ENCODE results near the gene IRX6. TPM values are rescaled to one million over a fixed set of nuclear protein-coding genes. Genes with fewer than 3 reads are reported as not detected.
A peak's percentile ranks its signal among the peaks of the same experiment; 100 is the strongest.

The IRX6 gene
- total RNA-seq, 2 donors from 2014 or later, result 0.34 to 0.44 TPM

- no peak for ATAC-seq
- DNase-seq, result no peak
- intact Hi-C loops (cut with DNase I), result no loop called here
Measured at GRCh38 chr16:55350984-55351383, 27.0 kb downstream of the IRX6 start.

GRCh38 chr16:55351936-55352335 lies 27.9 kb downstream of the IRX6 start:
- ATAC-seq, result no peak
- intact Hi-C loops (cut with DNase I), result no loop called here
- no peak for DNase-seq

DNA sequence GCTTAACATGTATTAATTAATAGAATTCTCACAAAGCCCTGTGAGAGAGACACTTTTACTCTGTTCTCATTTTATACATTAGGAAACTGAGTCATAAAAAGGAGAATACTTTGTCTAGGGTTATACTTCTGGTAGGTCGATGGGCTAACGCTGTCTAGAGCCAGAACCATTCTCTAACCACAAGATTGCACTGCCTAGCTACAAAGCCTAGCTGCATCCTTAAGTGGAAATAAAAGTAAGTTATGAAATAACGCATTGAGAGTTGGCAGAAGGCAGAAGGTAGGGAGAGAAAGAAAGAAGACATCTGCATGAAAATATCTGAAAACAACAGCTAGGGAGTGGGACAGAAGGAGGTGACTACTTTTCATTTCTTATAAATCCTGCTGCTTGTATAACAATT lies 33.2 kb downstream of the IRX6 start:
- no peak for ATAC-seq
- intact Hi-C loops (cut with DNase I), result no loop called here

DNA sequence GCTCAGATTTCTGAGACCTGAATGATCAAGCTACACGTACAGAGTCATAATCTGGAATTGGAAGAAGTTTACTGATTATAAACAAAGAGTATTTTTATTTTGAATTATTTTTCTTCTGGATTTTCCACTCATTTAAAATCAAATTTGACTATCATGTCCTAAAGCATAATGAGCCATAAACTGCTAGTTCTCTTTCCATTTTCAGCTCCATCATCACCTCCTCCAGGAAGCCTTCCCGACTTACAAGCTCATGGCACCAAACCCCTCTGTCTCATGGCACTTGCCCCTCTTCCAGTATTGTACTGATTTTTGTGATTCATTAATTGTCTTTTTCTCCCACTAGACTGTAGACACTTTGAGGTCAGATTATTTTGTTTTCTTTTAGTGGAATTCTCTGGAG lies 35.9 kb downstream of the IRX6 start:
- intact Hi-C loops (cut with DNase I), result no loop called here
- no peak for ATAC-seq
- DNase-seq, result no peak

More for the DNA sequence above, 33.2 kb downstream of the IRX6 start:
- DNase-seq, result no peak

DNA sequence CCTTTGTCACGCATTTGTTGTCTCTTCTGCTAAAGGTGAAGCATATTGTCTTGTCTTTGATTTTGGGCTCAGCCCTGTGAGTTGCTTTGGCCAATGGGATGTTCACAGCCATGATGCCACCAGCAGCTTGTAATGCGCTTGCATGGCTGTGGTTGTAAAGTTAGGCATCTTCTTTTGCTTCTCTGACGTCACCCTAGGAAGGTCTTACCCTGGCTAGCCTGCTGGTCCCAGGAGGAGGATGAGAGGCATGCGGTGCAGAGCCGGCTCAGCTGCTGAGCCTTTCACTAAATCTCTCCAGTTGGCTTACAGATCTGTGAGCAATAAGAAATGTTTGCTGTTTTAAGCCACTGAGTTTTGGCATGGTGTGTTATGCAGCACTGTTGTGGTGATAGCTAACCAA lies 40.8 kb downstream of the IRX6 start:
- ATAC-seq (no peak), DNase-seq (no peak)
- intact Hi-C loops (cut with DNase I), result no loop called here

- ATAC-seq (peak in 1 of 2 donors; percentile 54), DNase-seq (no peak)
- intact Hi-C loops (cut with DNase I), result no loop called here
Measured at GRCh38 chr16:55367301-55367811, 43.4 kb downstream of the IRX6 start.

DNA sequence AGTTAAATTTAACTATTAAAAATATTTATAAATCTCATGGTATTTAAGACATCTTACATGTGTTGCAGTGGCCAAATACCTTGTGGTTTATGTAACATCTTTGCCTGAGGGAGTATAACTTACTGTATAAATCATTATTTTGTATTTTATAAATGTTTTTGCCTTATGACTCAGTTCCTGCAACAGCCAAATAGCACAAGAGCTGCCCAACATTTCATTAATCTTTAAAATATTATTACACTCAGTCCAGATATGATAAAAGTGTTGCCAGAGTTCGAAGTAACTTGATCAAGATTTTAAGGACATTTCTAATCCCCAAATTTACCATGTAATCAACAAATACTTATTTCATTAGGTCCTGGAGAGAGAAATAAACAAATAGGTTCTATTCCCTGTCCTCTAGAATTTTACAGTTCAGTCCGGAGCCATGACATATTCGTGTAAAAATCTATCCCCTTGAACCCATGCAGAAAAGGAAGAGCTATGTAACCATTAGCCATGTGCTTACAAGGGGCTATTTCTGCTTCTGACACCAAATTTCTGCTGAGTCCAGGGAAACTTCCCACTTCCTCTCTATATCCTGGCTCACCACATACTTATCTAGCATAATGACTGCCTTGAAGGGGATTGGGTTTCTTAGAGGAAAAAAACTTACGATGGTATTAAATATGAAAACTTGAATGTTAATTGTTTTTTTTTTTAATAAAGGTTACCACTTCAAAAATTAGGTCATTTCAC lies 44.0 kb downstream of the IRX6 start:
- peak in 1 of 2 donors; percentile 35 for ATAC-seq
- DNase-seq, result no peak
- intact Hi-C loops (cut with DNase I), result no loop called here

DNA sequence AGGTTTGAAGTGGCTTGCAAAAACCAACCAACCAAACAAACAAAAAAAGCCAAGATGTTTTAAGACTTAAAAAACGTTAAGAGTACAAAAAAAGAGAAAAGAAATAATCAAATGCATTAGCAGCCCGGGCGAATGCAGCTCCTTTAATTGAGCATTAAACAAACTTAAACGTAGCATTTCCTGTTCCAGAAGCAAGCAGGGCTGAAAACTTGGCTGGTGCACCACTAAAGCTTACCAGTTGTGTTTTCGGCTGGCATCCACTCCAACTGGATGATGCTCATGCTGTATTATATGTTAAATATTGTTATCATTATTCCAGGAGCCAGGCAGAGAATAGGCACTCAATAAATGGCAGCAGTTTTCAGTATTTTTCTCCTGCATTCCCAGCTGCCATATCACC lies 45.1 kb downstream of the IRX6 start:
- intact Hi-C loops (cut with DNase I), result no loop called here
- no peak for DNase-seq
- no peak for ATAC-seq

DNA sequence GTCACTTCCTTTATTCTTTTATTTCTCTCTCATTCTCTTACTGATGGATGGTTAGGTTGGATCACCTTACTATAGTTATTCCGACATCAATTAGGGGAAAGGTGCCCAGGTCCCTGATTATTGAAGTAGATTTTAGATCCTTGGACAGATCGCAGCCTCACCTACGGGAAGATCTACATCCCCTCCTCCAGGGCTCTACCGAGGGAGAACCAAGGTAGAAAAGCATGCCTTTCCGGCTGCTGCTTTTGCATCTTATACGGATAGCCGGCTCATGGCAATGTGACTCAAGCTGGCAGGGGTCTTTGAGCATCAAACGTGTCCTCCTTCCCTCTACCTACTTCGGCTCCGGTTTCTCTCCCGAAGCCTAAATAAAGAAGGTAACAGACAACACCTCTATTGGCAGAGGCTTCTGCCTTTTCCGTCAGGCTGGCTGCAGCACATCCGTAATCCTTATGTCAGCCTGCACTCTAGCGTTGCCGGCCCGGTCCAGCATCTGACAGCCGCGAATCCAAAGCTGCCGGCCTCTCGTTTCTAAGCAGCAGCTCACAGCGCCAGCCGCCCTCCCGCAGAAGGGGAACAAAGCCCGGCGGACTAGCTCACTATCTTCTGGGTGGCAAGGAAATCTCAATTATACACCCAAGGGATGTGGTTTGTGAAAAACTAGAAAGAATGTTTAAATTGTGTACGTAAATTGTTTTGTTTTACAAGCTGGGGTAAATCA lies 46.9 kb downstream of the IRX6 start:
- ATAC-seq, result peak; percentile 87 to 91
- peak; percentile 71 for DNase-seq
- intact Hi-C loops (cut with DNase I), result no loop called here

DNA sequence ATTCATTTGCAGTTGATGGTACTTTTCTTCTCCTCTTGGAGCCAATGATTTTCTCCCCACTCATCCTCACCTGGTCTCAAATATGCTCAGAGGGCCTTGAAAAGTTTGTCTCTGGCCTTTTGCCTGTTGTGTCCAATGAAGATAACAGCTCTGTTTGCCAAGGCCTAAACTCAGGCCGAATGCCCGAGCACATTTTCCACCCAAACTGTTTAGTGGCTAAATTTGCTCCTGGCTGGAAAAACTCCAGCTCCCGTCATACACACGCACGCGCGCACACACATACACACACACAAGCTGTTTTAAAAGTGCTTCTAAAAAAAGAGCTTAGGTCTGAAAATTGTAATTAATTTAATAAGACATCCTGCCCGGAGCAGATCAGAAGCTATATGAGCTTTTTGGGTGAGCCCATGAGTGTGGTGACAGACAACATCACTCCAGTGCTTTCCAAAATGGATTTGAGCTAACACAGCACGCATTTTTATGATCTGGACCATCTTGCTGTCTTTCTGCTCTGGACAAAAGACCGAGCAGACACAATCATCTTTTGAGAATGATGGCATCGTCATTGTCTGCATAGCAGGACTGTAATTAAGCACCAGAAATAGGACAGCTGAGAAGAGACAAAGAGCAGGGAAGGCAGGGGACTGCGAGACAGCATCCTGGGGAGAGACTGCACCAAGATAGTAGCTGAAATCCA lies 48.9 kb downstream of the IRX6 start:
- DNase-seq (peak; percentile 34), ATAC-seq (peak; percentile 65 to 80)

GRCh38 chr16:55373489-55373832 lies 49.5 kb downstream of the IRX6 start:
- no peak for DNase-seq
- intact Hi-C loops (cut with DNase I), result no loop called here
- peak; percentile 7 to 14 for ATAC-seq

More for the DNA sequence above, 48.9 kb downstream of the IRX6 start:
- intact Hi-C loops (cut with DNase I), result no loop called here

DNA sequence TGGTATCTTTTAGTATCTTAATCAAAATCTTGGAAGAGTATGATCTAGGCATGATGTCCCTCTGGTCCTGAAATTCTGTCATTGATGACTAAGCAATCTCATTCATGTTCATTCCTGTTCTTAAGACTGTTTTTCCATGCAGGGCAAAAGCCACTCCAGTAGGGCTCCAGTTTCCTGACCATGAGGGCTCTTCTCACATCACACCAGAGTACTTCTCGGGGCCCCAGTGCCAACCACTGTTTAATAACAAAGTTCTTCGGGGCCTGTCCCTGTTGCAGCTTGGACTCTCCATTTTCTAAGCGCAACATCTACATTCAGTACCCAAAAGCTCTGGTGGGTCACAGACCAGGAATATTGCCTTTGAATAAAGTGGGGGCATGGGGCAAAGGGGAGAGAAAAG lies 52.0 kb downstream of the IRX6 start:
- DNase-seq (no peak), ATAC-seq (no peak)
- intact Hi-C loops (cut with DNase I), result no loop called here

DNA sequence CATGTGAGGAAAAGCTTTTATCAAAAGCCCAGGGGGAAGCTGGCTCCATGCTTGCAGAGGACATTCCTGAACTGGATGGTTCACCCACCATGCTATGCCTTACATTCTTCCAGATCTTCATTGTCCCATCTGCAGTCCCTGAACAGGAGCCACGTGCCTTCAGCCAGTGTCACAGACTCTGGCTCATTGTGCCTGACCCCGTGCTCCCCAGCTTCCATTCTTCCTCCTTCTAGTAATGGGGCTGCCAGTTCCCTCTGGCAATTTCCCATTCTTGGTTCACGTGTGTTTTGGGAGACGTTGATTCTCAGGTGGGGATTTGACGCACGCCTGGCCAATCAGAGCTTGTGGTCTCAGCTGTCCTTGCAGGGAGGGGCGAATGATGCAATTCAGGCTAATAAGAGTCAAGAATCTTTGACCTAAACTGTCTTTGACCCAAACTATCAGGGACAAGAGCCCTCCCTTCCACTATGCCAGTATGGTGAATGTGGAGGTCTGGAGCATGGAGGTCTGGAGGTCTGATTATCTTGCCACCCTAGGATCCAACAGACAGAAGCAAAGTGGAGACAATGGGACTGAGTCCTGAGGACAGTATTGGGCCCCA lies 52.7 kb downstream of the IRX6 start:
- intact Hi-C loops (cut with DNase I), result no loop called here
- no peak for DNase-seq
- ATAC-seq, result no peak

DNA sequence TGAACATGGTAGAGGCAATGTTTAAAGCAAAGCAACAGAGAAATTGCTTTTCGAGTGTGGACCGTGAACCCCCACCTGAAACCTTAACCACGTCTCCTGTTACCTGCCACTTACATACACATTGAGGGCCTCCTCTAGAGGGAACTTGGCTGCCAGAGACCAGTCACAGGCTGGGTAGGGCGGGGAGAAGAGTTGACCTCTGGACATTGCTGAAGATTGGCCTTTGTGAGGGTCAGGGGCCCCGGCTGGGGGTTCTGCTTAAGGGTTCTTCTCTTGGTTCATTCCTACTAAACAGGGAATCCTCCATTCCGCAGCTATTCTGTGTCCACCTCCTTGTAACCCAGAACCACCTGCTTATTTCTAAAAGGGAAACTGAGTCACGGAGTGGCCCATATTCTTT lies 53.8 kb downstream of the IRX6 start:
- intact Hi-C loops (cut with DNase I), result no loop called here
- ATAC-seq, result no peak
- DNase-seq, result no peak

GRCh38 chr16:55378616-55379015 lies 54.6 kb downstream of the IRX6 start:
- ATAC-seq (no peak), DNase-seq (no peak)
- intact Hi-C loops (cut with DNase I), result no loop called here

GRCh38 chr16:55379371-55379770 lies 55.4 kb downstream of the IRX6 start:
- ATAC-seq, result no peak
- intact Hi-C loops (cut with DNase I), result no loop called here
- DNase-seq, result no peak

DNA sequence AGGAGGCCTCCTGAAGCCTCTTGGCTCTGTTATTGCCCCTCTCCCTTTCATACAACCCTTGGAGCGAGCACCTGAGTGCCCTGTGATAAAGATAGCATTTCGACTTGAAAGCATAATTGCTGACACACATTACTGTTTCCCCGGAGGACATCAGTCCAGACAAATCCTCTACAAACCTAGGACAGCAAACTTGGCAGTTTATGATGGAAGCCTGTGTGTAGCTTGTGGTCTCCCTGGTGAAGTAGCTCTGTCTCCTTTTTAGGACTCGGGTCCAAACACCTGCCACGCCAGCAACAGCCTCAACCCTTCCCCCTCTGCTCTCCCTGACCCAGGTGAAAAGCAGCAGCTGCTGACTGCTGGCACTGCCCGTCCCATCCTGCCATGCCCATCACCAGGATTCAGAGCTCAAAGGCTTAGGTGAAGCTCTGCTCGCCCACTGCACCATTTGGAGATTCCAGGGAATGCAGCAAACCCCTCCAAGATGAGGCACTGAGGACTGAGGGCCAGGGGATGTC lies 55.9 kb downstream of the IRX6 start:
- intact Hi-C loops (cut with DNase I), result no loop called here
- DNase-seq (no peak), ATAC-seq (no peak)
